ENCODE data around the gene SYNGAP1.

DNA sequence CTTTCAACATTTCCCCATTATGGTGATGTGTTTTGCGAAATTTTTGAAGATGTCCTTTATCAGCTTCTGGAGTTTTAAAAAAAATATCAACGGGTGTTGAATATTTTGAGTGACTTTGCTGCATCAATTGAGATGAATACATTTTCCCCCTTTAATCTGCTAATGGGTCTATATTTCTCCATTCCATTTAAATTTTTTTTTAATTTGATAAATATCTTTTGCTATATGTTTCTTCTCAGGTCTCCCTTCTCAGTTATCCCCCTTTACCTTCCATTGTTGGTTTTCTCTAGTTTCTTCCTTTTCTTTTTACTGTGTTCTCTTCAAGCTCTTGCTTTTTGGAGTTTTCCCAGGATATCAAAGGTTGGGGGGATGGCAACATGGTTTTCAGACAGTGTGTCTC lies 29.7 kb upstream of the SYNGAP1 start:
- TF ChIP-seq, protein P1, sequence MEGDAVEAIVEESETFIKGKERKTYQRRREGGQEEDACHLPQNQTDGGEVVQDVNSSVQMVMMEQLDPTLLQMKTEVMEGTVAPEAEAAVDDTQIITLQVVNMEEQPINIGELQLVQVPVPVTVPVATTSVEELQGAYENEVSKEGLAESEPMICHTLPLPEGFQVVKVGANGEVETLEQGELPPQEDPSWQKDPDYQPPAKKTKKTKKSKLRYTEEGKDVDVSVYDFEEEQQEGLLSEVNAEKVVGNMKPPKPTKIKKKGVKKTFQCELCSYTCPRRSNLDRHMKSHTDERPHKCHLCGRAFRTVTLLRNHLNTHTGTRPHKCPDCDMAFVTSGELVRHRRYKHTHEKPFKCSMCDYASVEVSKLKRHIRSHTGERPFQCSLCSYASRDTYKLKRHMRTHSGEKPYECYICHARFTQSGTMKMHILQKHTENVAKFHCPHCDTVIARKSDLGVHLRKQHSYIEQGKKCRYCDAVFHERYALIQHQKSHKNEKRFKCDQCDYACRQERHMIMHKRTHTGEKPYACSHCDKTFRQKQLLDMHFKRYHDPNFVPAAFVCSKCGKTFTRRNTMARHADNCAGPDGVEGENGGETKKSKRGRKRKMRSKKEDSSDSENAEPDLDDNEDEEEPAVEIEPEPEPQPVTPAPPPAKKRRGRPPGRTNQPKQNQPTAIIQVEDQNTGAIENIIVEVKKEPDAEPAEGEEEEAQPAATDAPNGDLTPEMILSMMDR (conservative IDR thresholded peaks at IDR 0.05 in 1 of 2, IDR thresholded peaks at IDR 0.05 in 1 of 2; ENCODE audit: extremely low read depth in 1 of 2, insufficient read depth in 1 of 2, low read depth in 1 of 2, low read length in 2 of 2): no peak
- TF ChIP-seq EZH2 (IDR thresholded peaks at IDR 0.05; ENCODE audit: borderline replicate concordance, low read length): no peak

Measured in mammary epithelial cell (primary cell).